ENCODE measurements around the gene RPL32.

GRCh38 chr3:12810961-12811360 lies 30.4 kb downstream of the RPL32 start:
- TF ChIP-seq POLR2A (IDR thresholded peaks at IDR 0.05) (no peak), CTCF (IDR thresholded peaks at IDR 0.05) (no peak), EP300 (IDR thresholded peaks at IDR 0.05) (no peak)
